ENCODE measurements around the gene PFN1.
"Not testable (repeated sequence)": the region's sequence is repeated elsewhere in the genome, so short reads cannot be mapped to it uniquely, and the experiment has no call there.

The PFN1 gene

GRCh38 chr17:4920351-4921048 is 27.8 kb downstream of the PFN1 start:
- no peak for DNase-seq

GRCh38 chr17:4919511-4920047 is 28.8 kb downstream of the PFN1 start:
- DNase-seq = no peak

- not testable (repeated sequence) for DNase-seq
Measured at GRCh38 chr17:4914551-4914950, 33.8 kb downstream of the PFN1 start.

- DNase-seq = no peak
Measured at GRCh38 chr17:4913994-4914393, 34.3 kb downstream of the PFN1 start.

- peak; percentile 70 for DNase-seq
Measured at GRCh38 chr17:4908711-4909496, 39.4 kb downstream of the PFN1 start.

- DNase-seq = no peak
Measured at GRCh38 chr17:4908301-4908700, 40.0 kb downstream of the PFN1 start.

- DNase-seq = not testable (repeated sequence)
Measured at GRCh38 chr17:4906642-4907041, 41.7 kb downstream of the PFN1 start.

GRCh38 chr17:4903051-4903818 is 45.1 kb downstream of the PFN1 start, which contains the start of gene CHRNE:
CHRNE (minus strand) TSS chr17:4903098; CDS start chr17:4903063, 35 bp downstream.
- peak; percentile 59 for DNase-seq

- DNase-seq = no peak
Measured at GRCh38 chr17:4902540-4902939, 45.8 kb downstream of the PFN1 start.

- no peak for DNase-seq
Measured at GRCh38 chr17:4901648-4902344, 46.5 kb downstream of the PFN1 start.

GRCh38 chr17:4901108-4901647 is 47.2 kb downstream of the PFN1 start:
- no peak for DNase-seq

- no peak for DNase-seq
Measured at GRCh38 chr17:4900231-4901107, 47.9 kb downstream of the PFN1 start.

- DNase-seq = peak; percentile 66
Measured at GRCh38 chr17:4899341-4900230, 48.7 kb downstream of the PFN1 start, which contains the start of gene C17orf107. C17orf107 (plus strand) TSS chr17:4899536; CDS start chr17:4899763, 227 bp downstream.

GRCh38 chr17:4898927-4899326 is 49.4 kb downstream of the PFN1 start:
- no peak for DNase-seq

GRCh38 chr17:4898351-4898750 is 50.0 kb downstream of the PFN1 start:
- no peak for DNase-seq

GRCh38 chr17:4897785-4898184 is 50.5 kb downstream of the PFN1 start:
- no peak for DNase-seq

GRCh38 chr17:4897198-4897687 is 51.1 kb downstream of the PFN1 start:
- no peak for DNase-seq

- DNase-seq = no peak
Measured at GRCh38 chr17:4896332-4897197, 51.8 kb downstream of the PFN1 start.
